Stomach (tissue), 4 donors: ENCODE measurements around the gene SUCO.

Source experiments
- CTCF ChIP-seq, 7 experiments: fragments of 450-650 bp in 4 of 7; fragments of 200-600 bp in 3 of 7; sonication (generic) in 3 of 7; IDR thresholded peaks; one replicate each; pipeline ENCODE4 v1.5.1; 2016 to 2019; ENCODE audit warnings: antibody characterized with exemption in 7 of 7, control low read depth in 2 of 7, mild to moderate bottlenecking in 1 of 7
- EP300 ChIP-seq: sonication (generic); formaldehyde crosslinking; IDR thresholded peaks from one replicate; pipeline ENCODE4 v1.6.1; 2017; ENCODE audit warnings: antibody characterized with exemption

GRCh38 chr1:172612478-172612877, 79.5 kb downstream of the SUCO start:
- TF ChIP-seq CTCF (IDR thresholded peaks at IDR 0.05) (no peak), EP300 (no peak)
